ENCODE results near the gene STK16.
A peak's percentile ranks its signal among the peaks of the same experiment; 100 is the strongest.
"Not testable (repeated sequence)": the region's sequence is repeated elsewhere in the genome, so short reads cannot be mapped to it uniquely, and the experiment has no call there.

Gene STK16

GRCh38 chr2:219246559-219246958, 1.3 kb downstream of the STK16 start:
- no peak for DNase-seq

DNA sequence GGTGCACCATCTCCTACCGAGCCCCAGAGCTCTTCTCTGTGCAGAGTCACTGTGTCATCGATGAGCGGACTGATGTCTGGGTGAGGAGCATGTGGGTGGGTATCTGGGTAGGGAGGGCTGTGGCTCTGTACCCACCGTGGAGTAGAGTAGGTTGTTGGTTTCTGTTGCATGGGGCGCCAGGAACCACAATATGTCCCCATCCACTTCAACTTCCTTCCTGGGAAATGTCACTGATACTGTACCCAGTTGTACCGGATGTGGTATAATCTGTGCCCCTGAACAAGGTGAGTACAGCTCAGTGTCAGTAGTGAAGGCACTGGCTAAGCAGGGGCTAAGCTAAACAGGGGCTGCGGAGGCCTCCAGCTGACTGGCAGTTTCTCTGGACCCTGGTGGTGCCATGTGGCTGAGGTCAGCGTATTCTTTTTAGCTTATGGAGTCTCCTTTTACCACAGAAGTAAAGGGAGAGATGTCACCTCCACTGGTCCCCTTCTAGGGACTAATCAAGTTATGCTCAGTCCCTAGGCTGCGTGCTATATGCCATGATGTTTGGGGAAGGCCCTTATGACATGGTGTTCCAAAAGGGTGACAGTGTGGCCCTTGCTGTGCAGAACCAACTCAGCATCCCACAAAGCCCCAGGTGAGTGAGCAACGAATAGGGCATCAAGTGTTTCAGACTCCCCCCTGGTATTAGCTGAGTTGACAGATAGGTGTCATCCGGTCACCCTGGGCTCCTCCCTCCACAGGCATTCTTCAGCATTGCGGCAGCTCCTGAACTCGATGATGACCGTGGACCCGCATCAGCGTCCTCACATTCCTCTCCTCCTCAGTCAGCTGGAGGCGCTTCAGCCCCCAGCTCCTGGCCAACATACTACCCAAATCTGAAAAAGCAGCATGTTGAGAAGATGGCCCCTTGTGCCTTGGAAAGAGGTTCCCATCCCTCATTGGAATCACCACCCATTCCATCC, 2.7 kb downstream of the STK16 start:
- DNase-seq = no peak

- no peak for DNase-seq
Measured at GRCh38 chr2:219248845-219249202, 3.5 kb downstream of the STK16 start.

DNA sequence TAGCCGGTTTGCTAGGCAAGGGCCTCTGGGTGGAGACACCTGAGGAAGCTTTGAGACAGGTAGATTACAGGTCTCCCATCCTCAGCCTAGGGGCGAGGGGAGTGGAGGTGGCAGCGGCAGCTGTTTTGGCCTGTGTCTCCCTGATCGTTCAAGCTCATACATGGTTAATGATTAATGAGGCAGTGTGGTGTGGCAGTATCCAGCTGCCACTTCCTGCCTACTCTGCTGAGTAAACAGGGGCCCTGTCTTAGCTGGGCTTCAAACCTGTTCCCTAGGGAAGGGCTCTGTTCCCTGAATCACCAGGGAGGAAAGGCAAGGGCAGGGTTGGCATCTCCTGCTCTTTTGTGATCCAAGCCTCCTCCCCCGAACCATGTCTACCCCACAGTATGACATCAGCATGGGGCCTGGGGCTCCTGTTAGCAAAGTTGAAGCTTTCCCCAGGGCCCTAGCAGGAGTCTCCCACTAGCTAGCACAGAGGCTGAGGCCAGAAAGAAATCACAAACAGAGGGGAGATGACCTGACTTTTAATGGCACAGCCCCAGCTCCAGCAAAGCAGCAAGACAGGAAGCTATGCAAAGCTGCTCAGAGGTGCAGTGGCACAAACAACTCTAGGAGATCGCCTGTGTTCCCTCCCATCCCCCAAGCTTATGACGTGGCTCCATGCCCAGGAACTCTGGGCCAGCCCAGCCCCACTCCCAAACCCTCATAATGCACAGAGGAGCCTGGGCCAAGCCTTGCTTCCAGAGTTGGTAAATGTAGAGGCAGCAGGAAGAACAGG, 4.1 kb downstream of the STK16 start:
- peak; percentile 50 for DNase-seq

GRCh38 chr2:219250049-219250781, 4.9 kb downstream of the STK16 start:
- DNase-seq = no peak

GRCh38 chr2:219251656-219252055, 6.4 kb downstream of the STK16 start:
- DNase-seq = no peak

GRCh38 chr2:219252084-219252483, 6.8 kb downstream of the STK16 start:
- no peak for DNase-seq

DNA sequence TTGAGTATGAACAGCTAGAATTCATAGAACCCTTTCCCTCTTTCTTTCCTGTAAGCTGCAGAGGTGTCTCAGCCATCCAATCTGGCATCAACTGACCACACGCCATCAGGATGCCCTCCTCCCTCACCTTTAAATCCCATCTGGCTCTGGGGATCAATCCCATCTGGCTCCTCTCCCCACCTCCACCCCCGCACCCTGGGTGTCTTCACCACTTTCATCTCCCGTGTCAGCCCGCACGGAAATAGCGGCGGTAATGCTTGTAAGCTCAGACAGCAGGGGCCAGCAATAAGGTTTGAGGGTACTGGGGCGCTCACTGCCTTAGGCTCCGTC, 7.3 kb downstream of the STK16 start:
- no peak for DNase-seq

DNA sequence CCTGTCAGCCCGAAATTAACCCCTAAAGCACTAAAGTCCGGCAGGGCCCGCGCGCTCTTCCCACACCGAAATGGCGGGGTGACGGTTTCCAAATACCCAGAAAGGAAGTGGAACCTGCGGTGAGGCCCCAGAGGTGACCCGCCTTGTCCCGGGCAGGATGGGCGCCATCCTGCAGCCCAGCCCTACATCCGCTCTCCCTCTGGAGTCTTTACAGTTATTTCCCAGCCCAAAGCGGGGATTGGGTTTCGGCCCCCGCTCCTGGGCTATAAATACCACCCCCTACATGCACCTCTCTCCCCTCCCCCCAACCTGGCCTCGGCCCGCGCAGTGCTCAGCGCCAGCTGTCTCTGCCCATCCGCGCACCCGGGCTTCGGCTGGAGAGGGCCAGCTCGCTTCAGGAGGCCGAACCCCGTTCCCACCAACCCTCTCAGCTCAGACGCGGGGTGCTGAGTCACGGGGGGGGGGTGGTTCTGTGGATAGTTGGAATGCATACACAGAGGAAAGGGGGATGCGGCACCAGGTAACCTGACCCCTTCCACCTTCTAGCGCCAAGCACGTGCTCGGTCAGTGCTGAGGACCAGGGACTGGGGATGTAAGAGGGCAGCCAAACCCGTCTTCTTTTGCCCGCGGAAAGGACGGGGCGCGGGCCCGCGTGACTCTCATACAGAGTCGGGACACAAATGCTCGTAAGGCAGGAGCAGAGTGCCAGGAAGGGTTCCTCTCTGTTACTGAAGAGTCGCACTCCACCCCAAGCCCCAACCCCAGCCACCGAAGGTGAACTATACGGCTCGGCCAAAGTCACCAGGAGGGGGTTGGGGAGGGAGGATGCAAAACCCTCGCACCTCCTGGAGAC, 7.8 kb downstream of the STK16 start, which contains the start of gene TUBA4B:
Gene TUBA4B, plus strand, starts transcription at position 344 of the 853 bp plus-strand sequence. Its CDS starts 165 bp downstream, at position 509.
- no peak for DNase-seq

DNA sequence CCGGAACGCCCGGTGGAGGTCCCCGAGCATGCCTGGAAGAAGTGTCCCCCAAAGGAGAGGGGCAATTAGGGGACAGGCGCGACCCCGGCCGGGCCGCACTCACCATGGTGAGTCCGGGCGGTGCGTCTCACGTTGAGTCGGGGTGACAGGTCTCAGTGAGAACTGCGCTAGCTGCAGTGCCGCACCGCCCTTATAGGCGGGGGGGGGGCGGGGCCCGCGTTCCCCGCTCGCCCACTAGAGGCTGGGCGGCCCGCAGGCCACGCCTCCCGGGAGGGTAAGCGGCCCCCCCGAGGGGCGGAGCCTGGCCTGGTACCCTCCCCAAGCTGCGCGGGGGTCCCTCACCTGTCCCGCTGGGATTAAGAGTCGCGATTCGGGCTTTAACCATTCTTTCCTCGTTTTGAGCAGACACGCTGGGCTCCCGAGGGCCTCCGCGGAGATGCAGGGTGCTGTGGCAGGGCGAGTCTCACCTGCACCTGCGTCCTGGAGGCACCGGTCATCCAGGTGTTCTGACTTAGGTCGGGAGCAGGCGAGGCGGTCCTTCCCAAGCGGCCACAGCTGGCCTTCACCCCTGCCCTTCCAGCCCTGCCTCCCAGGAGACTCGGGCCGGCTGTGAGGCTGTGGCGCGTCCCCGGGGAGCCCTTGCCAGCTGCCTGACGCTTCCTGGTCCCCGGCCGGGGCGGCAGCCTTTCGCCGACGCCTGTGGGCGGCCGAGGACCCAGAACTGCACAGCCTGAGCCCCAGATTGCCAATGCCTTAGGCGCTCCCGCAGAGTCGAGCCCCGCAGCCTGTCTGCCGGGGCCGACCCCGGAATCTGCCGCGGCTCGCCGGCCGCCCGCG, 8.7 kb downstream of the STK16 start, which contains the start of gene TUBA4A:
Gene TUBA4A, minus strand, starts transcription at position 166 of the 837 bp plus-strand sequence. Its CDS starts 60 bp downstream, at position 106.
- DNase-seq = peak; percentile 18

GRCh38 chr2:219254590-219255201, 9.4 kb downstream of the STK16 start:
- DNase-seq = no peak

- not testable (repeated sequence) for DNase-seq
Measured at GRCh38 chr2:219258942-219259341, 13.7 kb downstream of the STK16 start.

DNA sequence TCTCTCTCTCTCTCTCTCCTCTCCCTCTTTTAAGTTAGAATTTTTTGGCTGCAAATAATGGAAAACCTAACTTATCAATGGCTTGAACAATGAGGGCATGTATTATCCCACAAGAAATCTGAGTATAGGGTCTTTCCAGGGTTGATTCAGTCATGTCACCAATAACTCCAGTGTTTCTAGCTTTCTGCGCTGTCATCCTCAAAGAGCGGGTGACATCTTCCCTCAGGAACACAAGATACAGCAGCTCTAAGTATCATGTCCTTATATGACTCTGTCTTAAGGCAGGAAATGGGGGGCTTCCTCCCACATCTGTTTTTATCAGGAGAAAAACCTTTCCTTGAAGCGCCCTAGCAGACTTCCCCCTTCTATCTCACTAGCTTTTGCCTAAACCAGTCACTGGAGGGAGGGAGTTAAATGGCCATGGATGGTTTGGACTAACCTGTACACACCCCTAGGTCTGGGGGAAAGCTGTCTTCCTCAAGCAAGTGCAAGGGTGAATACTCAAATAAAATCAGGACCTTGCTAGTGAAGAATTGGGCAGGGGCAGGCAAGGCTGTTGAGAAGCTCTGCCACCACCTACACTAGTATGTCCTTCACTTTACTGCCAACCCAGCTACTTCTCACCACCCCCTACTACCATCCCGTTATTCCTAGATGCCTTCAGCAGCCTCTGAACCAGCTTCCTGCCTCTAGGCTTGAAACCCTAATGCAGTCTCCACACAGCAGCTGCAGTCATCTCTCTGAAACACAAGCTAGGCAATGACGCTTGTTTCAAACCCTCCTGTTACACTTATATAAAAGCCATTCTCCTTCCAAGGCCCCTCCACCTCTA, 16.0 kb downstream of the STK16 start:
- DNase-seq = no peak

DNA sequence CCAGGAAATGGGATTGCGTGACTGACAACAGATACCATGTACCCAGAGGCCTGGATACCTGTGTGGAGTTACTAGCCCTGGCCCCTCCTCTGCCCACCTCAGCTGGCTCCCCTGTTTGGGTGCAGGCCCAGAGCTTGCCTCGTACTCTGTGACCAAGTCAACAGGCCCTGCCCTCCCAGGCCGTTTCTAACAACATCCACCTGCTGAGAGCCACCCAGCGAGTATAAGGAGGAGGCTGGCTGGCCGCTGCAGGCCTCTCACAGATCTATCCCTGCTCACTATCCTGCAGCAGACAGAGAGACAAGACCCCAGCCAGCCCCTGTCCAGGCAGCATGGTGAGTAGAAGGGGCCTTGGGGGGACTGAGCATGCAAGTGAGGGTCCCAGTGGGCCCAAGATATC, 21.0 kb downstream of the STK16 start:
- no peak for DNase-seq

GRCh38 chr2:219266886-219267285, 21.6 kb downstream of the STK16 start:
- DNase-seq = no peak

DNA sequence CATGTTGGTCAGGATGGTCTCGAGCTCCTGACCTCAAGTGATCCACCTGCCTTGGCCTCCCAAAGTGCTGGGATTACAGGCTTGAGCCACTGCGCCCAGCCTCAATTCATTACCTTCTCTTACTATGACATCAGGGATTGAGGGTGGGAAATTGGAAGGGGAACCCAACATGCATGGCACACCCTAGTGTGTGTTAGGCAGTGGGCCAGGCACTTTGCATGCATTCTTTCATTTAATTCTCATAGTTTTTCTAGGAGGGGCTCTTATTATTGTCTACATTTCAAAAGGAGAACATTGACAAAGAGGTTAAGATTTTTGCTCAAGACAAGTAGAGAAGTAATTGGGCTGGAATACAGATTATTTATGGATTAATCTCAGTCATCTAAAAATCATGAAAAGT, 23.0 kb downstream of the STK16 start:
- no peak for DNase-seq

- DNase-seq = no peak
Measured at GRCh38 chr2:219269362-219270054, 24.2 kb downstream of the STK16 start.

DNA sequence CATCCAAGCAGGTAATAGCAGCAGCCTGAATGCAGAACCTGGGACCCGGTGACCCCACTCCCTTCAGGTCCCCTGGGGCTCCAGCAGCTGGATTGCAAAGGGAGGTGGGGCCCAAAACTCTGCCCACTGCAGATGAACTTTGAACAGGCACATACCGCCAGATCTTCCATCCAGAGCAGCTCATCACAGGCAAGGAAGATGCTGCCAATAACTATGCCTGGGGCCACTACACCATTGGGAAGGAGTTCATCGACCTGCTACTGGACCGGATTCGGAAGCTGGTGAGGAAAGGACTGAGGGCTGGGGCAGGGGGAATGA, 24.7 kb downstream of the STK16 start:
- DNase-seq = no peak

- no peak for DNase-seq
Measured at GRCh38 chr2:219271021-219271420, 25.7 kb downstream of the STK16 start.

Data from NCI-H2081 treated with DMSO at 0.1 percent for 48 hours (cell line).